Measurements from ENCODE around the gene PDE1A.
A peak's percentile ranks its signal among the peaks of the same experiment; 100 is the strongest.
"Not testable (repeated sequence)": the region's sequence is repeated elsewhere in the genome, so short reads cannot be mapped to it uniquely, and the experiment has no call there.

Gene PDE1A

DNA sequence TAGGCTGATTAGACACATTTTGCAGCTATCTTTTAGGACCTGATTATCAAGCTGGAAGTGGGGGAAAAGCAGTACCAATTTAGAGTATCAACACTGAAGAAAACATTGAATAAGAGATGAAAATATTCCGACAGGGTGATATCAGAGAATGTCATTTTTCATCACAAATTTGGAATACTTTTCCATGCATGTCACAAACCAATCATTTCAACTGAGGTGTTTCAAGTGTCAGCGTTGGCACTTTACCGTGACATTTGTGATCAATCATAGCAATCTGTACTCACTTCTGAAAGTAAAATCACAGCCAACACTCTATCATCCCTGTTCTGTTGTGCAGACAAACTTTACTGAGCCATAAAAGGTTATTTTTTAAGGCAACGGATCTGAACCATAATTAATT is 75.4 kb downstream of the PDE1A start:
- DNase-seq: no peak

DNA sequence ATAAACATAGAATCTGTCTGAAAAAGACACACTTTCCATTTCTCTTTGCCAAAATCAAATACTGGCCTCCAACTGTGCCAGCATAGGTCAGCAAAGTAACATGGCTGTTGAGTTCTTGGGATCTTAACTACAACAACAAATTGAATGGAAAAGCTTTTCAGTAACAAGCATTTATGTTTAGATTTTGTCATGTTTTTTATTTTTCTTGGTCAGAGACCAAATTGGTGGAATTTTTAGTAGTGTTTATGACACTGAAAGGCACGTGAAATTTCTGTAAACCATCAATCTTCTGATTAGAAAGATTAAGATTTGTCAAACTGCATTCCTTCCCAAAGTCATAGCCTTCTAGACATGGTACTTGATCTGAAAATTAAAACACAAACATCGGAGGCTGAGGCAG is 77.6 kb downstream of the PDE1A start:
- no peak for DNase-seq

DNA sequence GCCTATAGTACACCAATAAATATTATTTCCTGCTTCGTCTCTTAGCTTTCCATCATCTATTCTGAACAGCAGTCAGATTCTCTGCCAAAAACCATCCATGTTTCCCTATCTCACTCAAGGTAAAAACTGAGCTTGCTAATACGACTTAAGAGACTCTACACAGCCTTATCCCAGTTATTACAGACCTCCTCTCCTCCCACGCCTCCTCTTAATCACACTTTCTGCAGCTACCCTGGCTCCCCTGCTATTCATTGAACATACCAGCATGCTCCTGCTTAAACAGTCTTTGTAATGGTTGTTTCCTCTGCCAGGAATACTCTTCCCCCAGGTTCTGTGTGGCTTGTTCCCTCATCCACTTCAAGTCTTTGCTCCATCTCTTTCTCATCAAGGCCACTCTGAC is 81.5 kb downstream of the PDE1A start:
- DNase-seq: no peak

DNA sequence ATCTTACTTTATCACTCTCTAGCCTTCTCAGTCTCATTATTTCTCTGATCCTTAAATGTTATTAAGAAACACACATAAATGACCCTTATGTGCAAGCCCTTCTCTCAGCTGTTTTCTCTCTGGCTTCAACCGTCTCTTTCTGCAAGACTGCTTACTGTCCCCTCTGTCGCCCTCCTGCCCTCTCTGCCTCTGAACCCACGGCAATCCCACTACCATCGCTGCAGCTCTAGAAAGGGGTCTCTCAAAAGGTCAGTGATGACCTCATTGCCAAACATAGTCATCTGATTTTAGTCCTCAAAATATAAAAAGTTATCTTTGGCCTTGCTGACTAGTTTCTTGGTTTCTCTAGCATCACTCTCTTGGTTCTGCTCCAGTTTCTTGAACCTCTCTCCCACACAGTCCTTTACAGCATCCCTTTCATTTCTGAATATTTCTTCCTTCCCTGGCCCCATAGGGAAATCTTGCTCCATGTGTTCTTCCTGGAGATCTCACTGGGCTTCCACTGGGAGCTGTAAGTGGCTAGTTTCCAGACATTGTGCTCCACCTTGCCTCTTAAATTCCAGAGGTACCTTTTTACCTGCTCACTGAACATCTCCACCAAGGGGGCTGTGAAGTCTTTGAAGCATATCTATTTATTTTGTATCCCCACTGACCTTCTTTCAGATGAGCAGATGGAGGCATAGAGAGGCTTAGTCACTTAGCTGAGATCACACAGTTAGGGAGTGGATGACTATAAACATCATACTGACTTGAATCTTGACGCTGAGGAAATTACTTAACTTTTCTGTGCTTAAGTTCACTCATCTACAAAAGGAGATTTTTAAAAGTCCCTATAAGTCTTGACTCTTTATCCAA is 96.2 kb downstream of the PDE1A start:
- DNase-seq: no peak

DNA sequence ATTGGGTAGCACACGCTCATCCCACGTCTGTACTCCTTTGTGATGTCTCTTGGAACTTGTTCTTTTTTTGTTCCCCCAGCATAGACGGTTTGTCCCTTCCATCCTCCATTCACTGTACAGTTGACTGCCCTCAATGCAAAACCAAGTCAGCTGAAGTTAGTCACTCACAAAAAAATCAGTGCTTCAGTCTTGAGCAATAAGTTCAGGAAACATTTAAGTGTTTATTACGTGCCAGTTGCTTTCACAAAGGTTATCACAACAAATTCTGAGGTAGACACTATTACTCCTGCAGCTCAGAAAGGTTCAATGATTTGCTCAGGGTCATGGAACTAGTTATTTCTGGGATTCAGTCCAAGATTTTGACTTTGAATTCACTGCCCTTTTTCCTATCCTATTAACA is 102.2 kb downstream of the PDE1A start:
- DNase-seq: no peak

DNA sequence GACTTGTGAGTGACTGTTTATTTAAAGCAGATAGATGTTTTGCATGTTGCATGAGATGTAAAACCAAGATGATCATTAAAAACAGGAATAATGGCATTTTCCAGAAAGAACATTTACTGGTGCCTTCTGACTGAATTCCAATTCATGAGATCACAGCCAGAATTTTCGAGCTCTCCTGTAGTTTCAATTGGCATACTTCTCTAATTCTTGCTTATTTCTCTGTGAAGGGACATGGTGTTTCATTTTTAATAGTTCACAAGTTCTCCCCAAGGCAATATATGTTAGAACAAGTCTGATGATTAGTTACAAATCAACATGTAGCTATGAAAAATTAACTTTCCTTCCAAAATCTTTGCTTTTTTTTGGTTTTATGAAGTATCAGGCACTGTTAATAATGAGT is 105.7 kb downstream of the PDE1A start:
- no peak for DNase-seq

DNA sequence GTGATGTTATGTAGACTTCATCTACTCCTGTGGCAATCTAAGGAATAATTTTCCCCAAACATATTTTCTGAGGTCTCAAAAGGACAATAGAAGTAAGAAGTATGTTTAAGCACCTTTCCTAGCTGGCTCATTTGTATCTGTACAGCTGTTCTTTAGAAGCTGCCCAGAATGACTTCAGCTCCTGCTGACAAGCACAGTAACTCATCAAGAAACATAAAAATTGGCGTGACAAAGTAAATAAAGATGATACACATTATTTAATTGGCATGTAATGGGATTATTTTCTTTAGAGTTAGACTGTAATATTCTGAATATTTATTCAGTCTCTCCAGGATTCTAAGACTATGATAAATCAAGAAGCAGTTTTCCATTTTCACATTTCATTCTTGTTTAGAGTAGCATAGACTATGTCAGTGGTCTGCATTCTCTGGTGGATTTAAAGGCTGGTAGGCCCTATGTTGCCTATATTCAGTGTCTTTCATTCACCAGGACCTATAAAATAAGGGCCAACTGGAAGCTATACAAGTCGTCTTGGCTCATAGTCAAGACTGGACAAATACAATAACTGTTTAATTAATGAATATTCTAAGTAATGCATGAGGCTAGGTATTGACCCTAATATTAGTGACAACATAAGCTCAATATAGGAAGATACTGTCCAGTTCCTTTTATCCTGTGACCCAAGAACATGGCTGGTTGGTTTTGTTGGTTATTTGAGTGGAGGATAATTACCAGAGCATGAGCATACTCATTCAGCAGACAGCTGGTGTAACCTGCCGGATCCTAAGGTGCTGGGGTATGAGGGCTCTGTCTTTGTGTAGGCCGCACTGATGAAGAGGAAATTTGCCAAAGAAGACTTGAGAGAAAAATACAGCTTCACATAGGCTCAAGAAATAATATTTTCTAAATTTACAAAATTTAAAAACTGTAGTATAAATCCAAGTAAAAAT is 107.0 kb downstream of the PDE1A start:
- no peak for DNase-seq

DNA sequence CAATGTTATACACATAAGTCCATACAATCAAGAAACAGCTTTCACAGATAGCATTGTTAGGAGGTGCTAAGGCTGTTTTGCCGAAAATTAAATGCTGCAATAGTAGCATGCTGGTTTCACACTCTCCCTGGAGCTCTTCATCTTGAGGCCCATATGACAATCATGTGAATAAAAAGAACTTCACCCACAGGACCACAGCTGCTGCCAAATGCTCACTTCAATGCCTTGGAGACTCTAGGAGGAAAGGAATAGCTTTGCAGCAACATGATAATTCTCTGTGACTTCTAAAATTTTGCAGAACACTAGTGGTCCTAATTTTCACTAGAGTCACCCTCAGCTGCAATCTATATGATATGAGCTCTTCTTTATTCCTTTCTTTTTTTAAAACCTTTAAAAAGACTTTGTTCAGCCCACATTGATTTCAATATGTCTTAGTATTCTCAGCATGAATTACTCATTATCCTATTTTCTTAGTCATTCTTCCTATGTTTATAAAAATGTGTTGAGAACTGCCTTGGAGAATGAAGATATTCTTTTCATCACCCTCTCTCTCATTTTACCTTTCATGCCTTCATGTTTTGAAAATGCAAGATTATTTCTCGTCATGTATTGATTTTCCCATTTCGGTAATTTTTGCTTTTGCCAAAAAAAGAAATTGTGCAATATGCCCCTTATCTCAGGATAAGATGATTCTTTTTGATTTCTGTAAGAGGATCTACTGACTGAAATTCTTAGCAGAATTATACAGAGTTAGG is 108.2 kb downstream of the PDE1A start:
- DNase-seq: no peak

DNA sequence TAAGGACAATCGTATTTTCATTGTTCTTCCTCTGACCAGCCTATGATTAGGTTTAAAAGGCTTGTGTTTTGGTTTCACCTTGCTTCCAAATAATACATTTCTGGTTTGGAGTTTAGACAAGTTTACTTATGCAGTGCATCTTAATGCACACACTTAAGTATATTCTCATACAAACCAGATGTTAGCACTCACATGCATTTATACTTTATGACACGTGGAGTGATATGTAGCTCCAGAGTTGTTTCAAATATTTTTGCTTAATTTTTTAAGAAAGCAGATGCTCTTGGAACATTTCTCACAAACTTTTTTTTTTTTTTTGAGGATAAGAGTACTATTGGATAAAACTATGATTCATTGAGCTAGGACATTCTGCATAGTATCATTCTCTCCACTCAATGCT is 109.9 kb downstream of the PDE1A start:
- DNase-seq: no peak

DNA sequence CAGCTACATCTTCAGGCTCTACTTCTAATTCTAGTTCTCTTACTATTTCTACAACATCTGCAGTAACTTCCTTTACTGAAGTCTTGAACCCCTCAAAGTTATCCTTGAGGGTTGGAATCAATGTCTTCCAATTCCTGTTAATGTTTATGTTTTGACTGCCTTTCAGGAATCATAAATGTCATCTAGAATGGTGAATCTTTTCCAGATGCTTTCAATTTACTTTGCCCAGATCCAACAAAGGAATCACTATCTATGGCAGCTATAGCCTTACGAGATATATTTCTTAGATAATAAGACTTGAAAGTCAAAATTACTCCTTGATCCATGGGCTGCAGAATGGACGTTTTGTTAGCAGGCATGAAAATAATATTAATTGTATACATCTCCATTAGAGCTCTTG is 123.9 kb downstream of the PDE1A start:
- no peak for DNase-seq

DNA sequence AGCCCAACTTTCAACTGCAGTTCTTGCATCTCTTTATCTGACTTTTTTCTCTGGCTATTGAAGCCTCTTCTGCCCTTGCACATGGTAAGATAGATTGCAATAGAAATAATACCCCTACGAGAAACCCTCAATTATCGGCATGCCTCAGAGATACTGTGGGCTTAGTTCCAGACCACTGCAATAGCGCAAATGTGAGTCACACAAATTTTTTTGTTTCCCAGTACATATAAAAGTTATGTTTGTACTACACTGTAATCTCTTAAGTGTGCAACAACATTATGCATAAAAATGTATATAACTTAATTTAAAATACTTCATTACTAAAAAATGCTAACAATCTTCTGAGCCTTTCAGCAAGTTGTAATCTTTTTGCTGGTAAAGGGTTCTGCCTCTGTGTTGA is 124.7 kb downstream of the PDE1A start:
- no peak for DNase-seq

DNA sequence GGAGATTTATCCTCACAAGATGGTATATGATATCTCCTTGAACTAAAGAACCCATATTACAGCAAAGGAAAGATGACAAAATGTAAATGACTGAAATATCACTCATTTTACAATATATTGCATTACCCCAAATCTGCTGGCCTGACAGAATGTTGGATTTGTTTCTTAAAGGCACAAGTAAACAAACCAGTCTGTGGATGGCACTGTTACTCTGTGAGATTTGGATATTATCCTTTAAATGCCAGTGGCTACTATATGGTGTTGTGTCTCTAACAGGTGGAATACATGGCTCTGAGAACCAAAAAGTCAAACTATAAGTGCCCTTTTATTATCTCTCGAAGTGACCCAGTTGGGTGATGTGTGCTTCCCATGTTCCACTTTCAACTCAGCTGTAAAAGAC is 125.7 kb downstream of the PDE1A start:
- no peak for DNase-seq

DNA sequence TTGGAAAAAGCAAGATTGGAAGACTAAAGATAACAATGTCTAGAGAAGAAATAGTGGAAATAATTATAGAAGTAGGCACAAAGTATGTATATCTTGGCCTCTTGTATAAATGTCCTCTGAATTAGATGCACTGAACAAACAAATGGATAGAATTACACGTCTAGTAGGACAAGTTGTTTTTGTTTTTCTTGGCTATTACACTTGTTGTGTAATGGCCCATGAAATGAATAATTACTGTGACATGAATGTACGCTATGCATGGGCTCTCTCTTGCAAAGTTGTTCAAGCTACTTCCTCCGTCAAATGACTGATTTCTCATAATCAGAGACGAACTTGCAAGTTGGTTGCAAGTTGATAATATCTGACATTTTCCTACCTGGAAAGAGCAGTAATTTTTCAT is 126.2 kb downstream of the PDE1A start:
- DNase-seq: no peak

DNA sequence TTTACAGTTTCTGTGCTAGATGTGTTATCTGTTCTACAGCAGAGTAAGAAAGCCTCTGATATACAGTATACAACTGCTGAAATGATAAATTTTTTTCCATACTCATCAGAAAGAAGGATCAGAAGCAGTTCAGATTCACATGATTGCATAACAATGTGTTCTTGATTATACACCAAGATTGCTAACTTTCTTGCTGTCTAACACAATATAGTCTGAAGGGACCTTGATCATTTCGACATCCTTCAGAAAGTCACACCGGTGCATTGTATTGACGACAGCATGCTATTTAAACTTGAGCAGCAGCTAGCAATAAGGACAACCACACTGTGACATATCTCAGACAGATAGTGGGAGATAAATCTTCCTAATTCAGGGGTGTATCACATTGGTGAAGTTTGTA is 127.2 kb downstream of the PDE1A start:
- DNase-seq: no peak

DNA sequence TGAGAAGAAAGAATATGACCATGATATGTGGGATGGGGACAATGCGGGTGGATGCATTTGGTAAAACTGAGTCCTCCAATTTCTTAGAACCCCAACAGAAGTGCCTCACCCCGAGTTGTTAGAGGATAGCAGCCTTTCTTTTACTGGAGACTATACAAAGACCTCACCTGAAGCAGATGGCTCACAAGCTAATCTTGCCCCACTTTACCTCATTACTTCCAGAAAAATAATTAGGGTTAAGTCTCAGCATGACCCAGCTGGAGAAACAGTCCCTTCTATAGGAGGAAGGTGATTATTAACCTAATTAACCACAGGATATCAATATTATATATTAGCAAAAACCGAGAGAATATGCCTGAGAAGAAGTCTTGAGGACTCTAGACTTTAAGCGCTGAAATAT is 128.4 kb downstream of the PDE1A start:
- DNase-seq: peak; percentile 6 to 41

DNA sequence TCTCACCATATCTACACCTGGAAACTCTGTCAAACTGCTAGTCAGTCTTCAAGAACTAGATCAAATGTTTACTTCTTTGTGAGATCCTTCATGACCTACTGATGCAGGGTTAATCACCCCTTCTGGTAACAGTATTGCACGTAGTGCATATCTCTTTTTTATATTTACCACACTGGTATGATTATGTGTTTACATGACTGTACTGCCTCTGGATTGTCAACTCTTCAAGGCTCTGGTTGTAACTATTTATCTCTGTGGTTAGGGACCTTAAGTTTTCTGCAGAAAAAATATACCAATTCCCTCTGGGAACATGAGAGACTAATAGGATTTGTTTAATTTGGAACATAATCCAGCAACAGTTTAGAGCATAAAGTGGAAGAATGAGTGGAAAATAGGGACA is 135.5 kb downstream of the PDE1A start:
- no peak for DNase-seq

DNA sequence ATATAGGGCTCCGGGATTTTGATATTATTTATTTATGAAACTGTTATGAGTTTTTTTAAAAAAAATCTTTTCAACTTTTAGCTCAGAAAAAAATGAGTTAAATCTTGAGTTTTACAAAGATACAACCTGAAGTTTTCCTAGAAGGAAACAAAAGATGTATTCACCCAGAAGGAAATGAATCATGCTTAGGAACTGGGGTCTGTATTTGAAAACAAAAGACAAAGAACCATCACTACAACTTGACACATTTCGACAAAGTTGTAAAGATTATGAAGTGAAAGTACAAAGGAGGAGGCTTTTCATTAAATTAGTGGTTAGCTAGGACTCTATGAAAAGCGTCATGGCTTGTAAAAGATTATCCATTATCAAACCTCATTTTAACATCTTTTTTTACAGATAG is 143.3 kb downstream of the PDE1A start:
- no peak for DNase-seq

DNA sequence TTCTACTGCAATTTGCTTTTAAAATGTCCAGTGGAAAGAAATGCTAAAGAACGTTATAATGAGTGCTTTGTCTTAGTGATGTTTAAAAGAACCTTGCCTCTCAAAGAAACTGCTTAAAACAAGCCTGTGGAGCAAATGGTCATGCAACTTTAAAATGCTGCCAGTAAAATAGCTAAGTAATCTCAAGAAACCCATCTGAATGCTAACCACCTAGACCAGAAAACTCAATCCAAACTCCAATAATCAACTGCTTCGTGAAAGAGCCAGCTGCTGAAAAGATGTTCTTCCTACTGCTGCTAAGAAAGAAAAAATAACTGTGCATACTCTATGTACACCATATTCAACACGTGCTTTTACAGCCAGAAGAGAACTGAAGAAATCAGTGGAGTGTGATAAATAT is 145.6 kb downstream of the PDE1A start:
- no peak for DNase-seq

DNA sequence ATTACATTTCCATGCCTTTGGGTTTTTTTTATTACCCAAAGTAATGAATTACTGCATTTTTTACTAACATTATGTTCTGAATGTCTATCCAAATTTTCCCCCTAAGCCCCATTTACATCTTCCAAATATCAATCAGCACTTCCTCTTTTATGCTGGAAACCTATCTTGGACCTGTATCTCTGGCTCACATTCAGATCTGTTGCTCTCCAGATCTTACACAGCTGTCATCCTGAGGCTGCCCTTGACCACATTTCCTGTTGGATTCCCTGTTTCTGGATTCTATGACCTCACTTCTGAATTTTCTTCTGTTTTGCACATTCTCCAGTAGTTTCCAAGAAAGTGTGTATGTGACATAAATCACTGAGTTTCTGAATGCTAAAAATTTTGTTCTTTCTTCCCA is 146.7 kb downstream of the PDE1A start:
- DNase-seq: no peak

DNA sequence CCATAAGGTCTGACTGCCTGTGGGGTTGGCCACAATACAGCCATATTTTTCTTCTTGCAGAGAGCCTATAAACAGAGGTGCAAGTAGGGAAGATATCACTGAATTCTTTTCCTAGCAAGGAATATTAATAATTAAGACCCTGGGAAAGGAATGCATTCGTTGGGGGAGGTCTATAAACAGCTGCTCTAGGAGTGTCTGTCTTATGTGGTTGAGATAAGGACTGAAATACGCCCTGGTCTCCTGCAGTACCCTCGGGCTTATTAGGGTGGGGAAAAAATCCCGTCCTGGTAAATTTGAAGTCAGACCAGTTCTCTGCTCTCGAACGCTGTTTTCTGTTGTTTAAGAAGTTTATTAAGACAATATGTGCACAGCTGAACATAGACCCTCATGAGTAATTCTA is 150.2 kb downstream of the PDE1A start:
- DNase-seq: not testable (repeated sequence)

DNA sequence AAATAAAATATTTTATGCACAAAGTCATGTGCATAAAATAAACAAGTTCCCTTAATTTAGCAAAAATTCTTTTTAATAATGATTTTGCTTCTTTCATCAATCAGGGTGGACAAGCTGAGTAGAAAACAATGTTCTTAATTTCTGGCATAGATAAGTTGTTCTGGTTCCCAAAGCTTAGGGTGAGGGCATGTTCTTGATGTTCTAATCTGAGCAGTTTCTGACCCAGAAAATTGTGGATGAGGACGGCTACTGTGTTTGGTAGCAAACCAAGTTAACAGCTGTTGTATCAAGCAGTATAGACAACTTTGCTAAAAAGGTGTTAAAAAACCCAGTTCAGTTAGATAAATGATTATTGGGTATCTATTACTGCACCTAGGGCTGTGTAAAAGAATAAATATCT is 158.9 kb downstream of the PDE1A start:
- DNase-seq: no peak

DNA sequence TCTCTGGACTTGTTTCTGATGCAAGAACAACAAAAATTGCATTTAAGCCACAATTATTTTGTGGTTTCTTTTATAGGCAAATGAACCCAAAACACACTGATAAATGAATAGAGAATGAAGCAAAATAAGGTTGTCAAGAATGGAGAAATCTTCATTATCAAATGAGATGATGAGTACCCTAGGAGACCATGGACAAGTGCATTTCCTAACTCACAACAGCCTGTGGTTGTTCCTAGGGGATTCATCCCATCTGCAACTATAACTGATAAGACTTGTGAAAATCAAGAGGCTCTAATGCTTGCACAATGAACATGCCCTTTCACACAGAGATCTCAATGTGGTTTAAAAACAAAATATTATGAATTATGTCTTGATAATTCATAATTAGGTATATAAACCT is 159.9 kb downstream of the PDE1A start:
- DNase-seq: no peak

DNA sequence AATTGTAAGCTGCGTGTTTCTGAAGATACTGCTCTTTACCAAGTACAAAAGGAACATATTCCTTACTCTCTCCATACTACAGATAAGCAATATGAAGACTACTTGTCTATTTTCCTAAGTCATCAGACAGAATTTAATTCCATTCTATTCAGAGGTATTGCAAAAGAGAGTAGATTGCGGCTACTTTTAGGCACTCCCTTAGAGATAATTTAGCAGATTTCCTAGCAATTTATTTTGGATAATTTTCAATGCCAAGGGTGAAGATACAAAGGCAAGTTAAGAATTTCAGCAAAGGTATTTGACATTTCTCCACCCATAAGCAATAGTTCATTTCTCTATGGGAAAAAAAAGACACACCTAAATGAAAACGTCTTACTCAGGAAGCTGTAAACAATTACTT is 161.1 kb downstream of the PDE1A start:
- no peak for DNase-seq

Data from NCI-H524 (cell line).